Right lobe of liver (tissue), 4 donors: ENCODE measurements around the gene BABAM1.

Experiments
- POLR2A ChIP-seq: fragments of 450-650 bp; IDR thresholded peaks from one replicate; pipeline ENCODE4 v1.6.1; 2017; ENCODE audit warnings: antibody characterized with exemption, mild to moderate bottlenecking
- TF ChIP-seq, protein P1 (sequence below), 4 donors: fragments of 200-600 bp in 3 of 4; fragments of 450-650 bp in 1 of 4; IDR thresholded peaks; one replicate each; pipeline versions ENCODE4 v1.5.1 to v1.8.0; 2016 to 2022; ENCODE audit warnings: antibody characterized with exemption in 4 of 4, mild to moderate bottlenecking in 2 of 4
- donor health status: DM: no; HTN: no; CAD: no.
- donor health status: DM: no; HTN: no; CAD: no.
- donor health status: DM: no; HTN: yes; CAD: no.

DNA sequence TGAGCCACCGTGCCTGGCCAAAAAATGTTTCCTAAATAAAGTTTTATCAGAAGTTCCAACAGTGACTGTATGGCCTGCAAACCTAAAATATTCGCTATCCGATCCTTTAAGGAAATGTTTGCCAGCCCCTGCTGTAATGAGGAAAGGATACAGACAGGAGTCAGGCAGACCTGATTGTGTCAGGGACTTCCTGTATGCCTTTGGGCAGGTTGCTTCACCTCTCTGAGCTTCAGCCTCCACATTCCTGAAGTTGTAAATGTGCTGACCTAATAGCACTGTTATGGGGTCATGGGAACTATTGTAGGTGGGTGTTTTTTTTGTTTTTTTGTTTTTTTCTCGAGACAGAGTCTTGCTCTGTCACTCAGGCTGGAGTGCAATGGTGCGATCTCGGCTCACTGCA is 29.7 kb downstream of the BABAM1 start:
- TF ChIP-seq, protein P1, sequence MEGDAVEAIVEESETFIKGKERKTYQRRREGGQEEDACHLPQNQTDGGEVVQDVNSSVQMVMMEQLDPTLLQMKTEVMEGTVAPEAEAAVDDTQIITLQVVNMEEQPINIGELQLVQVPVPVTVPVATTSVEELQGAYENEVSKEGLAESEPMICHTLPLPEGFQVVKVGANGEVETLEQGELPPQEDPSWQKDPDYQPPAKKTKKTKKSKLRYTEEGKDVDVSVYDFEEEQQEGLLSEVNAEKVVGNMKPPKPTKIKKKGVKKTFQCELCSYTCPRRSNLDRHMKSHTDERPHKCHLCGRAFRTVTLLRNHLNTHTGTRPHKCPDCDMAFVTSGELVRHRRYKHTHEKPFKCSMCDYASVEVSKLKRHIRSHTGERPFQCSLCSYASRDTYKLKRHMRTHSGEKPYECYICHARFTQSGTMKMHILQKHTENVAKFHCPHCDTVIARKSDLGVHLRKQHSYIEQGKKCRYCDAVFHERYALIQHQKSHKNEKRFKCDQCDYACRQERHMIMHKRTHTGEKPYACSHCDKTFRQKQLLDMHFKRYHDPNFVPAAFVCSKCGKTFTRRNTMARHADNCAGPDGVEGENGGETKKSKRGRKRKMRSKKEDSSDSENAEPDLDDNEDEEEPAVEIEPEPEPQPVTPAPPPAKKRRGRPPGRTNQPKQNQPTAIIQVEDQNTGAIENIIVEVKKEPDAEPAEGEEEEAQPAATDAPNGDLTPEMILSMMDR (IDR thresholded peaks at IDR 0.05): no peak
- no peak for TF ChIP-seq POLR2A
